Right kidney (tissue), 1 donor: ENCODE measurements around the gene BRINP3.

Experiments used
- DNase-seq: peaks from one replicate; pipeline ENCODE4 v3.0.0-alpha.2; 2016

Gene BRINP3

GRCh38 chr1:190452272-190452848 lies 25.3 kb downstream of the BRINP3 start:
- no peak for DNase-seq

- DNase-seq: no peak
Observed at GRCh38 chr1:190444464-190444863, 33.2 kb downstream of the BRINP3 start.

- no peak for DNase-seq
Observed at GRCh38 chr1:190439447-190439846, 38.2 kb downstream of the BRINP3 start.

- no peak for DNase-seq
Observed at GRCh38 chr1:190436615-190437014, 41.0 kb downstream of the BRINP3 start.

GRCh38 chr1:190429932-190430331 lies 47.7 kb downstream of the BRINP3 start:
- no peak for DNase-seq

- no peak for DNase-seq
Observed at GRCh38 chr1:190429141-190429540, 48.5 kb downstream of the BRINP3 start.

- DNase-seq: no peak
Observed at GRCh38 chr1:190416239-190416638, 61.4 kb downstream of the BRINP3 start.

GRCh38 chr1:190413142-190413541 lies 64.5 kb downstream of the BRINP3 start:
- DNase-seq: no peak

GRCh38 chr1:190403402-190403801 lies 74.3 kb downstream of the BRINP3 start:
- DNase-seq: no peak

- no peak for DNase-seq
Observed at GRCh38 chr1:190399233-190399632, 78.4 kb downstream of the BRINP3 start.

- no peak for DNase-seq
Observed at GRCh38 chr1:190391582-190391981, 86.1 kb downstream of the BRINP3 start.

- no peak for DNase-seq
Observed at GRCh38 chr1:190377991-190378390, 99.7 kb downstream of the BRINP3 start.

GRCh38 chr1:190377294-190377693 lies 100.4 kb downstream of the BRINP3 start:
- no peak for DNase-seq

GRCh38 chr1:190376044-190376443 lies 101.6 kb downstream of the BRINP3 start:
- DNase-seq: no peak

- no peak for DNase-seq
Observed at GRCh38 chr1:190373705-190374336, 103.8 kb downstream of the BRINP3 start.

- no peak for DNase-seq
Observed at GRCh38 chr1:190367200-190367599, 110.5 kb downstream of the BRINP3 start.

- no peak for DNase-seq
Observed at GRCh38 chr1:190365283-190365682, 112.4 kb downstream of the BRINP3 start.

- DNase-seq: no peak
Observed at GRCh38 chr1:190353538-190354101, 124.0 kb downstream of the BRINP3 start.

GRCh38 chr1:190344454-190344853 lies 133.2 kb downstream of the BRINP3 start:
- DNase-seq: no peak

- DNase-seq: no peak
Observed at GRCh38 chr1:190338829-190339228, 138.8 kb downstream of the BRINP3 start.

- DNase-seq: no peak
Observed at GRCh38 chr1:190328871-190329270, 148.8 kb downstream of the BRINP3 start.

GRCh38 chr1:190328361-190328760 lies 149.3 kb downstream of the BRINP3 start:
- no peak for DNase-seq

GRCh38 chr1:190327271-190327670 lies 150.4 kb downstream of the BRINP3 start:
- DNase-seq: no peak

GRCh38 chr1:190323530-190323929 lies 154.1 kb downstream of the BRINP3 start:
- no peak for DNase-seq
